Stimulated activated CD8-positive, alpha-beta memory T cell treated with anti-CD3 and anti-CD28 coated beads, Interleukin-7, amount 100 ng/mL, for 1 hour (primary cell): ENCODE data around the gene WDR75.
"Not testable (repeated sequence)": the region's sequence is repeated elsewhere in the genome, so short reads cannot be mapped to it uniquely, and the experiment has no call there.

ENCODE experiments used
- DNase-seq, 2 donors: peaks; one replicate each; pipeline ENCODE4 v3.0.0-alpha.2; 2020; ENCODE audit warnings: low read depth in 2 of 2

Gene WDR75

GRCh38 chr2:189441709-189442074 is 418 bp downstream of the WDR75 start:
- DNase-seq: no peak

DNA sequence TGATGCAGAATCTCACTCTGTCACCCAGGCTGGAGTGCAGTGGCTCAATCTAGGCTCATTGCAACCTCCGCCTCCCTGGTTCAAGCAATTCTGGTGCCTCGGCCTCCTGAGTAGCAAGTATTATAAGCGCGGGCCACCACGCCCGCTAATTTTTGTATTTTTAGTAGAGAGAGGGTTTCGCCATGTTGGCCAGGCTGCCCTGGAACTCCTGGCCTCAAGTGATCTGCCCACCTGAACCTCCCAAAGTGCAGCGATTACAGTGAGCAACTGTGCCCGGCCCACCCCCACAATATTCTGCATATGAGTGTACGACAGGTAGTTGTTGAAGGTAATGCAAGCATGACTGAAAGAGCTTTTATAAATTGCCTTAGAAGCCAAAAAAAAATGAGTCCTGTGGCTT is 1.2 kb downstream of the WDR75 start:
- no peak for DNase-seq

DNA sequence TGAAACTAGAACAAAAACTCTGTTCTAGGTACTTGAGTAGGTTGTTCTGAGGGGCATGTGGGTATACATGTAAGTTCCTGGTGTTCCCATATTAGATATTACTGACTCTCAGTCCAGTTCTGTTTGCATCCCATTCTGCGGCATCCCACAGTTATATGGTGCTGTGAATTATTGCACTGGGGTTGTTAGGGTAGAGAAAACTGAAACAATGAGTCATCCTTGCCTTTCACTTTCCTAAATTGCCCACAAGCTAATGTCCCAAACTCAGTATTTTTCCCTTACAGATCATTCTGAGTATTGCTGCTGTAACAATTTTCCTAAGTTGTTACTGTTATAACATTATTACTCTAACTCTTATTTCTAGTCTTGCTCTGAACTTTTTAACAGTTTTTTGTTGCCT is 3.0 kb downstream of the WDR75 start:
- no peak for DNase-seq

DNA sequence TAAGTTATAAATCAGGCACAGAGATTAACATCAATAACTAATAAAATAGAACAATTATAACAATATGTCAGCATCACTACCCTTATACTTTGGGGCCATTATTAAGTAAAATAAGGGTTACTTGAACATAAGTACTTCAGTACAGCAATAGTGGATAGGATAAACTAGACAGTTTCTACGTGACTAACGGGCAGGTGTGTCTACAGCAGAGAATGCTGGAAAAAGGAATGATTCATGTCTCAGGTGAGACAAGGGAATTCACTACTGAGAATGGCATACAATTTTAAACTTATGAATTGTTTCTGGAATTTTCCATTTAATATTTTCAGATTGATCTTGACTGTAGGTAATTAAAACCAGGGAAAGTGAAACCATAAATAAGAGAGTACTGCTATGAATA is 5.5 kb downstream of the WDR75 start:
- DNase-seq: no peak

DNA sequence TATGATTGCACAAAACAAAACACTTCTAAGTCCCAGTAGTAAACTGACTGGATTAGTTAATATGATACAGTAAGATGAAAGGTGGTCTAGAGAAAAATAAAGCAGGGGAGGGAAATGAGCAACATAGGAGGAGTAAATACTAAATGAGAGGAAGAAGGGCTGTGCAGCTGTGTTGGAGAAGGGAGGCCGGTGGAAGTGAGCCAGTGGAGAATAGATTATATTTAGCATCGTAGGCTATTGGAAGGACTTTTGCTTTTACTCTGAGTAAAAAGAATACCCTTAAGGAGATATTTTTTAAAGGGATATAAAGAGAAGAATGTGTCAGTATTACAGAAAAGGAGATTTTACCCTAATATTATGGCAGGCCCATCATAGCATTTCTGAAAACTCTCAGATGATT is 12.7 kb downstream of the WDR75 start:
- no peak for DNase-seq

DNA sequence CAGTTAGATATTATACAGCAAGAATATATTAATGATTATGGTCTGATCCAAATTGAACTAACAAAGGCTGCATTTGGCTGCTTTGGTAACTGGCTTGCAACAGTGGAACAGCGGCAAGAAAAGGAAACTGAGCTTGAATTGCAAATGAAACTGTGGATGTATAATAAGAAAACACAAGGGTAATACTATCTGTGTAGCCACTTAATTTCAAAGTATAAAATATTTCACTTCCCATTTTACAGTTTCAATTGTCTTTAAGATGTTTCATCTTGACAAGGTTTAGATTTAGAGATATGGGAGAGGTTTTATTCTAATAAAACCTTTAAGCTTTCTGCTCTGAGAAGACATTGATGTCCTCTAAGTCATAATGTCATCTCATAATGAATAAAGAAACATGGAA is 23.8 kb downstream of the WDR75 start:
- no peak for DNase-seq

DNA sequence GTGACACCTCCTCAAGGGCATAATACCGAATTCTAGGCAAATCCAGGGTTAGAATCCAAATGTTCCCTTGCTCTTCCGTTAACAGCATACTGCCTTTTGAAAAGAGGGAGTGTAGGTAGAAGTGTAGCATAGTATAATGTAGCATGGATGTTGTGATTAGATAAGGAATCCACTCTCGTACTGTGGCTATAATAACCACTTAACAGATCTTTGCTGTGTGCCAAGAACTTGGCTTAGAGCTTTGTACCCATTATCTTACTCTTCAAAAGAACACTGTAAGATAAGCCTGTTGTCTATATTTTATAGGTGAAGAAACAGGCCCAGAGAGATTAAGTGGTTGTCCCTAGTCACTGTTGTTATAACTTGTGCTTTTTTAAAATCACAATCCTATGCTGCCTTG is 24.2 kb downstream of the WDR75 start:
- no peak for DNase-seq

- no peak for DNase-seq
Observed at GRCh38 chr2:189466046-189466445, 24.8 kb downstream of the WDR75 start.

GRCh38 chr2:189466656-189467055 is 25.4 kb downstream of the WDR75 start:
- DNase-seq: no peak

DNA sequence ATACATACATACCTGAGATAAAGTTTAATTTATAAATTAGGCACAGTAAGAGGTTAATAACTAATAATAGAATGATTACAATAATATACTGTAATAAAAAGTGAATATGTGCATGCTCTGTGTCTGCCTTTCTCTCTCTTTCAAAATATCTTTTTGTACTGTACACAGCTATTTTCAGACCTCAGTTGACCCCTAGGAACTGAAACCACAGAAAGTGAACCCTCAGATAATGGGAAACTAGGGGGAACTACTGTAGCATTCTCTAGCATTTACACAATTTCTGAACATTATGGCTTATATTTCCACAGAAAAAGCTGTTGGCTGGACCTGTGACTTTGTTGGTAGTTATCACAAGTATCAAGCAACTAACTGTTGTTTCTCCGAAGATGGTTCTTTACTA is 25.9 kb downstream of the WDR75 start:
- DNase-seq: no peak

DNA sequence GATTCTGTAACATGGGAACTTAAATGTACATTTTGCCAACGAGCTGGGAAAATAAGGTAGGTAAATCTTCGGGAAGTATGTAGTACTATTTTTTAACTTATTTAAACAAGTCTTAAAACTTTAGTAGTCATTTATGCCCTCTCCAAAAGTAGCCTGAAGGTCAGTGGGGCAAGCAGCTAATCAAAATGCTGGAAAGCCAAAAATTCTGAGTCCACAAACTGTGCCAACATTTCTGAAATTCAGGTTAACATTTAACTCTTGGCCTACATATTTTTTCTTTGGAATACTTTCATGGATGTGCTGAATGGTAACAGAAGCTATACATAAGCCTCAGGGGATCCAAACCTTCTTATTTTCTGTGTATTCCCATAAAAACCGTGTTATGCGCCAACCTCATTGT is 26.3 kb downstream of the WDR75 start:
- no peak for DNase-seq

GRCh38 chr2:189474526-189474925 is 33.3 kb downstream of the WDR75 start:
- DNase-seq: no peak

GRCh38 chr2:189477756-189478155 is 36.5 kb downstream of the WDR75 start:
- no peak for DNase-seq

DNA sequence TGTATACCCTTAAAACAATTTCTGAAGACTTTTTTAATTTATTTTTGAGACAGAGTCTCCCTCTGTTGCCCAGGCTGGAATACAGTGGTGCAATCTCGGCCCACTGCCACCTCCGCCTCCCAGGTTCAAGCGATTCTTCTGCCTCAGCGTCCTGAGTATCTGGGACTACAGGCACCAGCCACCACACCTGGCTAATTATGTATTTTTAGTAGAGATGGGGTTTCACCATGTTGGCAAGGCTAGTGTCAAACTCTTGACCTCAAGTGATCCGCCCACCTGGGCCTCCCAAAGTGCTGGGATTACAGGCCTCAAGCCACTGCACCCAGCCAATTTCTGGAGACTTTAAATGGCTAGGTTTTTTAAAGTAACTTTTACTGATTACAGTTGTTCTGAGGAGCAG is 37.0 kb downstream of the WDR75 start:
- DNase-seq: not testable (repeated sequence)

GRCh38 chr2:189481071-189481470 is 39.8 kb downstream of the WDR75 start:
- no peak for DNase-seq

DNA sequence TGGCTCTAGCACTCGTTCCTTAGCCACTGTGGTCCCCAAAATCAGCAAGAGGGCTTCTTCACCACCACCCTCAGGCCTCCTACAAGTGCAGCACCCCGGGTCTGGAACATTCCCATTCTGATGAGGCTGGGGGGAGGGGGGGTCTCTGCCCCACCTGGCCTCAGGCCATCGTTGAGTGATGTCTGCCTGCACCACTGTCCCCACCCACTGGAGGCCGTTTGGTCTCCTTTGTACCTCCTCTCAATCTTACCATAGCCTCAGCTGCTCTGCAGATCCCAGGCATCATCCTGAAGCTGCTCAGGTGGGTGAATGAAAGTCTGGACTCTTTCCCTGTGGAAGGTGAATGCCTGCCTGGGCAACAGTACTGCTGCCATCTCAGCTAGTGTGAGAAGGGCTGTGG is 42.3 kb downstream of the WDR75 start:
- DNase-seq: no peak

DNA sequence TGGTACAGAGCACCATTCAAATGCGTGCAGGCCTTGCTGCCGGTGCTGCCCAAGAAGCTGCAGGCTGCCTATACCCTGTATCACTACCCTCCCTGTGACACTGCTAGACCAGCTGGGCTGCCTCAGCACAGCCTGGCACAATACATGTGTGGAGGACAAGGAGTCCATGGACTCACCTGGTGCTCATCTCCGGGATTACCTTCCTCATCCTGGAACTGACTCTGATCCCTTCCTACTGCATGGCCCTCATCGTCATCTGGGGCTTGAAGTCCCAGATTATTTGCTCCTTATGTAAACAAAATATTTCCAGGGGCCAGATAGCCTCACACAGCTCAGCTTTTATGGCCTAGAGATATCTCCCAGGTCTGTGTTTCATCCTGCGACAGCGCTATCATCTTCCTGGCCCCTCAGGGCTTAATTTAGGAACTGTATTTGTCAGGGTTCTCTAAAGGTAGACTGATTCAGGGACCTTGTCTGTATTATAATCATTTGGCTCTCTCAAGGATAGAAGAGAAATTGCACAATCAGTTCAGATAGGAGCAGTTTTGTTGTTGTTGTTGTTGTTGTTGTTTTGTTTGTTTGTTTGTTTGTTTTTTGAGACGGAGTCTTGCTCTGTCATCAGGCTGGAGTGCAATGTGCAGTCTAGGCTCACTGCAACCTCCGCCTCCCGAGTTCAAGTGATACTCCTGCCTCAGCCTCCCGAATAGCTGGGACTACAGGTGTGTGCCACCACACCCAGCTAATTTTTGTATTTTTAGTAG is 42.9 kb downstream of the WDR75 start:
- no peak for DNase-seq

GRCh38 chr2:189485146-189485545 is 43.9 kb downstream of the WDR75 start:
- DNase-seq: no peak

GRCh38 chr2:189486237-189486770 is 45.0 kb downstream of the WDR75 start:
- no peak for DNase-seq

DNA sequence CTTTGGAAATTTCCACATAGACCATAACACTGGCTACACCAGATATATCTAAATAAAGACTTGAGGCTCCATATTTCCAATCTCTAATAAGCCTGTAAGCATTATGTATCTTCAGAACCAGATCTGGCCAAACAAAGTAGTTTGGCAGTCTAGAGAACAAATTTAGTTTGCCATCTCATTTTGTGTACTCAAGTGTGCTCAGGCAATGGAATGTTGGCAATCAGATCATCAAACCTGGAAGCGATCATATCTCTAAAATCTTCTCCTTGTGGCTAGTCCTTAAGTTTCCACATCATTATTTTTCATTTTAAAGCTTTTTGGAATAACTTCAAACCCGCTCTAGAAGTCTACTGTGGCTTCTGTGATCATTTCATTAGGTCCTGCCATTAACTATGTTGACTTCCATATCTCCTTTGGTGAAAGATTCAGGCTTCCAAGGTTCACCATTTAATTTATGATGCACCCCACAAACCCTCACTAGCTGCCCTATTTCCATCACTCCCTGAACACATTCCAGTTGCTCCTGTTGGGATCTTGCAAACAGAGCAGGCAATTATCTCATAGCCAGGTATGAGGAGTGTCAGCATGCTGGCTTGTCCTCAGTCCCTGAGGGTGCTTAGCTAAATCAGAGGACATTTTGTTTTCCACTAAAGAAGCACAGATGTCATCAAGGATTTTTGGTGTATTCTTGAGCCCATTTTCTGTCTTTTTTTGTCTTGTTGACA is 46.2 kb downstream of the WDR75 start:
- DNase-seq: no peak

- DNase-seq: no peak
Observed at GRCh38 chr2:189488008-189488310, 46.7 kb downstream of the WDR75 start.

DNA sequence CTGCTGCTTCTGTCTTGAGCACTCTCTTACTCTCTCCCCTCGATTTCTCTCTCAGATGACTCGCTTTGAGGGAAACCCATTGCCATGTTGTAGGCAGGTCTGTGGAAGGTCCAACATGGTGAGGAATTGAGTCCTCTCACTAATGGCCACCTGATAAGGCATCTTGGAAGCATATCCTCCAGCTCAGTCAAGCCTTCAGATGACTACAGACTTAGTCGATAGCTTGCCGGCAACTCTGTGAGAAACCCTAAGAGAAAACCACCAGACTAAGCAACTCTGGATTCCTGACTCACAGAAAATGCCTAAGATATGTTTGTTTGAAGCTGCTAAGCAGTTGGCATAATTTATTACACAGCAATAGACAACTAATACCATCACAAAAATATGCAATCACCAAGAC is 51.2 kb downstream of the WDR75 start:
- DNase-seq: no peak

DNA sequence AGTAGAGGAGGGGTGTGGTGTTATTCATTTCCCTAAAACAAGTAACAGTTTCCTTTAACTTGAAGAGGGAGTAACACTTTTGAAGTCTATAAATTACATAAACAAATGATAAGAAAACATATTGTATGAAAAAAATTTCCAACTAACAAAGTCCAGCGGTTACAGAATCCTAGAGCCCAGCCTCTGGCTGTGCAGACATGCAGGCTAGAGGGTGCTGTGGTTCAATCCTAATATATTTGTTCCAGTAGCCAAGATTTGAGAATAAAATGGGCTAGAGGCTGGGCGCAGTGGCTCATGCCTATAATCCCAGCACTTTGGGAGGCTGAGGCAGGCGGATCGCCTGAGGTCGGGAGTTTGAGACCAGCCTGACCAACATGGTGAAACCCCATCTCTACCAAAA is 56.9 kb downstream of the WDR75 start:
- no peak for DNase-seq

DNA sequence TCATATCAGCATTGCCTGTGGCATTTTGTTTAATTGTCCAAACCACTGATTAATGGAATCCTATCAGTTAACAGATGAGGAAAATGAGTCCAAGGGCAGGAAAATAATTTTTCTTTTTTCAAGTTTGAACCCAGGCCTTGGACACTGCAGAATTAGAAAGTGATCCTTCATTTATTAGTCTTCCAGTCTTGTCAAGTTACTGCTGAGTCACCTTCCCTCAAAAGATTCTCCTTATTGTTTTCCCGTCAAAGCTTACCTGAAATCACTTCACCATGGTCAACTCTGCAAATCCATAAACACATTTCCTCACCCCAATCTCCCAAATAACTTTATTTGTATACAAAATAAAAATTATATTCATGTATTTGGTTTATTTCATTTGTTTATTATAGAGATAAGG is 57.9 kb downstream of the WDR75 start:
- DNase-seq: no peak
